Heart left ventricle (tissue), 13 donors: ENCODE results near the gene KRT35.

ENCODE experiments used
- CTCF ChIP-seq, 12 donors: fragments of 200-600 bp; sonication (generic) in 4 of 12; IDR thresholded peaks; one replicate each; pipeline versions ENCODE4 v1.5.0 to v1.8.0; 2018 to 2022; ENCODE audit warnings: antibody characterized with exemption in 12 of 12, mild to moderate bottlenecking in 5 of 12
- POLR2A ChIP-seq, 2 donors: fragments of 450-650 bp; IDR thresholded peaks; one replicate each; pipeline ENCODE4 v1.6.1; 2017; ENCODE audit warnings: antibody characterized with exemption in 2 of 2, mild to moderate bottlenecking in 2 of 2, moderate library complexity in 2 of 2
- donor health status: ischemic (EF 13 %, LVEDD 7.1; RV severe dilation, severe dysfunction).
- donor health status: DM: no; HTN: yes; CAD: no.
- donor health status: DM: no; HTN: no; CAD: no.
- donor health status: ischemic (EF 25% LVEDD 6.9; RV normal size, moderate dysfunction).
- donor health status: ischemic (EF 25% LVEDD 5.7; RV mildly dilated, moderate dysfunction).
- donor health status: ischemic (EF 35%, LVEDD 5.7; RV mildly dilated, moderate dysfunction).
- donor health status: nonischemic (EF 11% LVEDD 7.7; RV severe dilation, severe dysfunction).
- donor health status: DM: yes; HTN: yes; CAD: no.
- donor health status: PGD.
- donor health status: ischemic (EF 29% LVEDD 5.4; RV normal size, mild dysfunction).
- donor health status: nonischemic (EF 23%, LVEDD 6.1; RV moderate dilation, normal function).

- no peak for TF ChIP-seq CTCF (IDR thresholded peaks at IDR 0.05)
- TF ChIP-seq POLR2A (IDR thresholded peaks at IDR 0.05), result no peak
These were observed 10.5 kb upstream of the KRT35 start for GRCh38 chr17:41491476-41491875.
